Right hindlimb (tissue), 1 donor: Measurements from ENCODE around the gene HLA-DRB5.
A peak's percentile ranks its signal among the peaks of the same experiment; 100 is the strongest.
"Not testable (repeated sequence)": the region's sequence is repeated elsewhere in the genome, so short reads cannot be mapped to it uniquely, and the experiment has no call there.

Experiments used
- DNase-seq: peaks from one replicate; pipeline ENCODE4 v3.0.0-alpha.2; 2018

The HLA-DRB5 gene

GRCh38 chr6:32492351-32492750 lies 37.7 kb downstream of the HLA-DRB5 start:
- DNase-seq = no peak

GRCh38 chr6:32491700-32492099 lies 38.4 kb downstream of the HLA-DRB5 start:
- DNase-seq = no peak

GRCh38 chr6:32488083-32488482 lies 42.0 kb downstream of the HLA-DRB5 start:
- DNase-seq = peak; percentile 17

DNA sequence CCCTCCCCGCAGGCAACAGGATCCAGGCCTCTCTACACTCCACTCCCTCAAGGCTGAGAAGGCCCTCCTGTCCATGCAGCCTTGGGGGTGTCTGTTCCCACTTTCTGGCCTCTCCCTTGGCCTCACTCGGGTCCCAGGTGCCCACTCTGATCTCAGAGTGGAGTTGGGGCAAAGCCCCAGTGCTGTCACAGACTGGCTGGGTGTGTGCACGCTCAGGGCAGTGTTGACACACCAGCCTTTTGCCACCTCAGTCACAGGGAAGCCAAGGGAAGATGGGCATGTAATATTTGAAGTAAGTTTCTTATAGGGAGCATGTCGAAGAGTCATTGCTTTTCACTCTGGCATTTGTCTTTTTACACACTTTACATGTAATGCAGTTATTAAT lies 45.5 kb downstream of the HLA-DRB5 start:
- DNase-seq = no peak

DNA sequence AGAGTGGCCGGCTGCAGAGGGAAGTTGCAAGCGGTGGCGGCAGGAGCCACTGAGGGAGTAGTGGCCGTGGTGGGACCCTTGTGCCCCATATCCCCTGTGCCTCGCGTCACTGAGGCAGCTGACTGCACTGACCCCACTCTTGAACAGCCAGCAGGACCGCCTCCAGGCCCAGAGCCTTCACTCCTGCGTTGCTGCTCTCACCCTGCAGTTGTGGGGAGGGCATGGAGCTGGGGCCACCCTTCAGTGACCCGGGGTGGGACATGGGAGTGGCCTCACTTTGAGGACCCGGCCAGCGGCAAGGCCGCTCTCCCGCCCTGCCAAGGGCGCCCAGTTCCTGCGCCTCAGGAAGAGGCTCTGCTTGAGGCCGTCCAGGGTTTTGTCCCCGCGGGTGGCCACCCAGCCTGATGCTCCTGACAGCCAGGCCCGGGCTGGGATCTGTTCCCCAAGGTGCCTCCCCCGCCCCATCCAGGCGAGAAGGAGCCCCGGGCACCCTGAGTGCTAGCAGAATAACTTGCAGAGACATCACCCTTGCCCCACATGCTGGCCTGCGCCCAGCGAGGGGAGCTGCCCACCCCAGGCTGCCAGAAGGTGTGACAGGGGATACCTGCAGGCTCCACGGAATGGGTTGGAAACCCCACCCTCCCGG lies 46.0 kb downstream of the HLA-DRB5 start:
- no peak for DNase-seq

- DNase-seq = no peak
Observed at GRCh38 chr6:32475392-32476206, 54.5 kb downstream of the HLA-DRB5 start.

DNA sequence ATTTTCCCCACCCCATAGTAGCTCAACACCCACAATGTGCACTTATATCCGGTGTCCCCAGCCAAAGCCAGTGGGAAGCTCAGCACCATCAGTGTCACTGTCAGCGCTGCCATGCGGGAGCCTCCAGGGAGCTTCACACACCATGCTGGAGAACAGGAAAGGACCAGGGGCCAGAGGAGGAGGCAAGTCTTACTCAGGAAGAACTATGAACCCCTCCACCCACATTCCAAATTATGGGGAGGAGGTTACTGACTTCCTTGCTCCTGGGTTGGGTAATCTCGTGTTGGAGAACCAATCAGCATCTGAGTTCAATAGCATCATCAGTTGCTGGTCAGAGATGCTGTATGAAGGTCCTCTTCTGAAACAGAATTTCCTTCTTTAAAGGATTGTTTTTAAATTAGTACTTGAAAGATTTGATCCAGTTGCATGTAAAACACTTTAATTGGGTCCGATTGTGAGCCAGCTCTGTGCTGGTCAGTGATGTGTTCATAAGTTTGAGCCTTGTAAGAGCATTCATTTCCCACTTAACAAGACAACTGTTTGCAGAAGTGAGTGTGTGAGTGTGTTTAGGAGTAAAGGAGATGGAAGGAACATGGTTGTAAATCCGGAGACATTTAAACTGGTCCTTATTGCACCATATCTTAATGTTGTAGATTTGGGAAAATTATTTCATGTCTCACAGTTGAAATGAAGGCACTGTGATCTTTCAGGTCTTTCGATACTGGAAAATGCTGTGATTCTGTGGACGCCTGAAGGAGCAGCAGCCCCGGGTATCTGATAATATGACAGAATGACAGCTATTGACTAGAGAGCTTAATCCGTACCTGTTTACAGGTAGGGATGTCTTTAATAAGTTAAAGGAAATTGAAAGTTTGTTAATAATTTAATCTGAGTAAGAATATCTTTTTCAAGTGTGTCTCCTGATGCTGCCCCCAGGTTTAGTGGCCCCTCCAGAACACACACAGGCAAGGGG lies 56.4 kb downstream of the HLA-DRB5 start:
- DNase-seq = not testable (repeated sequence)

DNA sequence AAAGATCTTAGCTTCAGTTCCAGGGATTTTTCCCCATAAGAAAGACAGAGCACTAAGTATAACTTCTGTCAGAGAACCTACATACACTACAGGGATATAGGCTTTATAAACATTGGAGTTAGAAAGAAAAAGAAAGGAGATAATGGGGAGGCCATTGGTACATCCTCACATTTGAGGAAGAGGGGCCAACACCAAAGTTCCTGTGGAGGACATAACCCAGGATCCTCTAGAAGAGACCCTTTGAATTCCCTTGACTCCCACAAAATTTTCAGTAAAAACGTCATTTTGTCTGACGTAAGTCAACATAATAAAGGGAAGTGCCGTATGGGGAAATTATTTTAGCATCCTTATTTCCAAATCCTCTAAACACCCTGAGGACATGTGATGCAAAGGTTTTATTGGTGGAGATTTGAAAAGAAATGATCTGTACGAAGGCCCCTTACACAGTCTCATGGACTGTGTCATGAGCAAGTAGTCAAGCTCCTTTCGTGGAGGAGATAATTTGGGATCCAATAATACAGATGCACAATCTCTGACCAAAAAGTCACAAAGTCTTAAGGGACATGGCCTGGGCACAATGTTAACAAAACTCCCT lies 57.2 kb downstream of the HLA-DRB5 start:
- no peak for DNase-seq

DNA sequence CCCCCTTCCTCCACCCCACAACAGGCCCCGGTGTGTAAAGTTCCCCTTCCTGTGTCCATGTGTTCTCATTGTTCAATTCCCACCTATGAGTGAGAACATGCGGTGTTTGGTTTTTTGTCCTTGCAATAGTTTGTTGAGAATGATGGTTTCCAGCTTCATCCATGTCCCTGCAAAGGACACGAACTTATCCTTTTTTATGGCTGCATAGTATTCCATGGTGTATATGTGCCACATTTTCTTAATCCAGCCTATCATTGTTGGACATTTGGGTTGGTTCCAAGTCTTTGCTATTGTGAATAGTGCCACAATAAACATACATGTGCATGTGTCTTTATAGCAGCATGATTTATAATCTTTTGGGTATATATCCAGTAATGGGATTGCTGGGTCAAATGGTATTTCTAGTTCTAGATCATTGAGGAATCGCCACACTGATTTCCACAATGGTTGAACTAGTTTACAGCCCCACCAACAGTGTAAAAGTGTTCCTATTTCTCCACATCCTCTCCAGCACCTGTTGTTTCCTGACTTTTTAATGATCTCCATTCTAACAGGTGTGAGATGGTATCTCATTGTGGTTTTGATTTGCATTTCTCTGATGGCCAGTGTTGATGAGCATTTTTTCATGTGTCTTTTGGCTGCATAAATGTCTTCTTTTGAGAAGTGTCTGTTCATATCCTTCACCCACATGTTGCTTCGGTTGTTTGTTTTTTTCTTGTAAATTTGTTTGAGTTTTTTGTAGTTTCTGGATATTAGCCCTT lies 62.2 kb downstream of the HLA-DRB5 start:
- not testable (repeated sequence) for DNase-seq
